ENCODE data around the gene MRGPRE.

The MRGPRE gene

DNA sequence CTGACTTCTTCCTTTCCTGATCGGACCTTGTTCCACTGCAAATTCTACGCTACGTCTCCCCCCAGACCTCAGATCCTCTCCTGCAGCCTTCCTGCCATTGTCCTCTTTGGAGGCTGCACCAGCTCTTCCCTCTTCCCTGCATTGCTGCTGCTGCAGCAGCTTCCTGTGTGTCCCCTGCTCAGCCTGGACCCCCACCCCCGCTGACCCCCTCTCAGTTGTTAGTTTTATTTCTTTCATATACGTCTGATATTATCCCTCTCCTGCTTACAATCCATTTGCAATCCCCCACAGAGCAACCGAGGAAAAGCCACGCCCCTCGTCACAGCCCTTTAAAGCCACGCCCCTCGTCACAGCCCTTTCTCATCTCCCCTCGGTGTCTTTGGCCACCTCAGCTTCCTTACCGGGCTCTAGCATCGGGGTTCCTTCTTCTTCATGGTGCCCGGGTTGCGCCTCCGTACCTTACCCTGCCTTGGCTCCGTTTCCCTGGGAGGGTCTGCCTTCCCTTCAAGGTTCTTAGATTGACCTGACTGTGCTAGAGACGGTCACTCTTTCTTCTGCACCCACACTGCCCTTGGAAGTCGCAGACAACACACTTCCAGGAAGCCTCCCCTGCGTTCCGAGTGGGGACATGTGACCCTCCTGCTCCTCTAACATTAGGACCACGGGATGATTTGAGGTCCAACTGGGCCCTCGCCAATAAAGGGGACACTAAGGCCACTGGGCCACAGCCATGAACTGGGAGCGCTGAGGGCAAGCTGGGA is 18.4 kb downstream of the MRGPRE start:
- DNase-seq, result no peak

GRCh38 chr11:3208272-3208671 is 23.9 kb downstream of the MRGPRE start:
- DNase-seq, result no peak

GRCh38 chr11:3207526-3208189 is 24.6 kb downstream of the MRGPRE start:
- DNase-seq, result no peak

- no peak for DNase-seq
Measured at GRCh38 chr11:3206922-3207204, 25.4 kb downstream of the MRGPRE start.

DNA sequence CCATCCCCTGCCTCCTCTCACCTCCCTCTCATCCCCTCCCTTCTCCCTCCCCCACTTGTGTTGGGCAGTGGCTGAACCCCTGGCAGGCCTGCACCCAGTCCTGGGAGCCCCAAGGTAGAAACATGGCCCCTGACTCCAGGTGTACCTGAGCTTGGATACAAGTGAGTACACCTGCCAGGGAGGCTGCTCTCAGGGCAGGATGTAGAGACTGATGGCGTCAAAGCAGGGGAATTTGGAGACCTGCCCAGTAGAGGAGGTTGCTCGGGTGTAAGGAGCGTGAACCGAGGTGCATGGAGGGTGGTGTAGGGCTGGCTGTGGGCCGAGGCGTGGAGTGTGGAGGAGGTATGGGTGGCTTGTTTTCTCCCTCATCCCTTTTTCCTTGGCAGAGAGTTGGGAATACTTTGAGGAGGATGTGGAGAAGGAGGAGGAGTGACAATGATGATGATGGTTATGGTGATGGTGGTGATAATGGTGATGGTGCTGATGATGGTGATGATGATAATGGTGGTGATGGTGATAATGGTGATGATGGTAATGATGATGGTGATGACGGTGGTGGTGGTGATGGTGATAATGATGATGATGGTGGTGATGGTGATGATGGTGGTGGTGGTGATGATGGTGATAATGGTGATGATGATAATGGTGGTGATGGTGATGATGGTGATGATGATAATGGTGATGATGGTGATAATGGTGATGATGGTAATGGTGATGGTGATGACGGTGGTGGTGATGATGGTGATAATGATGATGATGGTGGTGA is 25.9 kb downstream of the MRGPRE start:
- no peak for DNase-seq

- DNase-seq, result no peak
Measured at GRCh38 chr11:3205261-3206155, 26.7 kb downstream of the MRGPRE start.

GRCh38 chr11:3204141-3205015 is 27.8 kb downstream of the MRGPRE start:
- no peak for DNase-seq

GRCh38 chr11:3203221-3204043 is 28.8 kb downstream of the MRGPRE start:
- no peak for DNase-seq

DNA sequence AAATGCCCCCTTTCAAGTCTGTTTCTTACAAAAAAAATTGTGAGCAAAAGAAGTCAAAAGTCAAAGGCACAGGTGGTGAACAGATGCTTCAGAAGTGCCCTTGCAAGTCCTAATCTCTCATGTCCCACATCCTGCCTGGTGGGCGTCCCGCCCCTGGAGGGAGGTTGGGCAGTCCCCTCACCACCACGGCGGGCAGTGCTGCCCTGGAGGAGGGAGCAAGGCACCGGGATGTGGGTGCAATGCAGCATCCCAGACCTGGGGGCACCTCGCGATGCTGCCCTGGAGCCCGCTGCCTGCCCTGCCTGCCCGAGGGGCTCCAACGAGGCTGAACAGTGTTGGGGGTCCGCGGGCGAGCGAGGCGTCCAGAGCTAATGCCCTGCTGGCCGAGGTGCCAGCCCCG is 29.5 kb downstream of the MRGPRE start:
- DNase-seq, result no peak

DNA sequence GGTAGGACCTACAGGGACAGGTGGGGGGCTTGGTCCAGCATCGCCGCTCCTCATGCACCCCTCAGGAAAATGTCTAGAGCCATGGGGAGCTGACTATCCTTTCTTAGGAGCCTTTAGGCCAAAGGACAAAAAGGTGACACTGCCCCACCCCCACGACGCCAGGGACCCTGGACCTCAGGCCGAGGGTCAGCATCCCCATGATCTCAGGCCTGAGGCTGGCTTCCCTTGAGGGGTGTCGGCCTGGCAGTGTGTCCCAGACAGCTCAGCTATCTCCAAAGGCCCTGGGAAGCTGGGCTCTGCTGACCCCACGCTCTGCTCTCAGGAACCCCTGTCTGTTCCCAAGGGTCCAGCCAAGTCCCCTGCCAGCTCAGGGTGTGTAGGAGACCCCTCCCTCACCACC is 29.9 kb downstream of the MRGPRE start:
- no peak for DNase-seq

GRCh38 chr11:3201677-3202181 is 30.5 kb downstream of the MRGPRE start:
- DNase-seq, result no peak

GRCh38 chr11:3201112-3201581 is 31.1 kb downstream of the MRGPRE start:
- no peak for DNase-seq

DNA sequence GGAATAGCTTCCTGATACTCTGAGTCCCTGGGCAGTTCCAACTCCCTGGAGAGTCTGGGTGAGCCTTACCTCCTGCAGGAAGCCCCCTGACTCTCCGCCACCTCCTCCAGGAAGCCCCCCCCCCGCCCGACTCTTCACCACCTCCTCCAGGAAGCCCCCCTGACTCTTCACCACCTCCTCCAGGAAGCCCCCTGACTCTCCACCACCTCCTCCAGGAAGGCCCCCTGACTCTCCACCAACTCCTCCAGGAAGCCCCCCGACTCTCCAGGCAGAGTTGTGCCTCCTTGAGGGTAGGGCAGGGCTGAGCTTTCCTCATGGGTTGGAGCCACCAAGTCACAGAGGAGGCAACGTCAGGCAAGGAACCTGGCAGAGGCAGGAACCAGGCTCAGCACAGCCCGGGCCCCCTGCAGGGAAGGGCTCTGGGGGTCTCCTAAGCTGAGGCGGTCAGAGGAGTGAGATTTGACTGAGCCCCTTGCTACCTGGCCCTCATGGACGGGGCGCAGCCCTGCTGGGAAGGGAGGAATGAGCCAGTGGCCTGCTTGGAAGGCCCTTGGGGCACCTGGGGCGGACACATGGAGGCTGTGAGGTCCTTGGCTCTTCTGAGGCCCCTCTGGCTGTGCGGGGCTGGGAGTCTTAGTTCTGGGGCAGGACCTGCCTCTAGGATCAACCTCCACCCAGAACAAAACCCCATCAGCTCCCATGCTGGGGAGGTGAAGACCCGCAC is 31.7 kb downstream of the MRGPRE start:
- DNase-seq, result no peak

DNA sequence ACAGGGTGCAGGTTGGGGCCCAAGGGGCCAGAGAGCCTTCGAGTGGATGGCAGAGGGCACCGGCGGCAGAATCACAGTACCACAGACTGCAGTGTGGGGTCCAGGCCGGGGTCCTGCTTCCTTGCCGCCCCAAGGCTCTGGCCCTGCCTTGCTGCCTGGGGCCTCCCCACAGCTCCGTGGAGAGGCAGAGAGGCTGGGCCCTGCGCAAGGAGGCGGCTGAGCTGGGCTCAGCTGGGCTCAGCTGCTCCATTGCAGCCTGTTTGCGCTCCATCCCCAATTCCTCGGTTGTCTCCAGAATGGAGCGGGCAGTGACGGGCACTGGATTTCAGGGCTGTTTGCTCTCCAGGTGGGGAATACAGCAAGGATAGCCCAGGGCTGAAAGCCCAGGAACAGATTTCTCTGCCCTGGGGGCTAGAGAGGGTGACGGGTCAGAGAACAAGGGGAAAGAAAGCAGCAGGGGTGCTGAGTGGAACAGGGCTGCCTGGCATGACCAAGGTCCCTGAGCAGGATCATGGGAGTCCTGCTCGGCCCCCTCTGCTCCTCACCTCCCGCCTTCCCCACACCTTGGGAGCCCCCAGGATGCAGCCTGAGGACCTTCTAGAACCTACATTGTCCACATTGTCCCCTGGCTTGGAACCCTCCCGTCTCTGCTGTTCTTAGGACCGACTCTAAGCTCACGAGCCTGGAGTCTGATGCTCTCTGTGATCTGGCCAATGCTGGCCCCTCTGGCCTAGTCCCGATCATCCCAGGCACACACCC is 32.5 kb downstream of the MRGPRE start:
- no peak for DNase-seq

DNA sequence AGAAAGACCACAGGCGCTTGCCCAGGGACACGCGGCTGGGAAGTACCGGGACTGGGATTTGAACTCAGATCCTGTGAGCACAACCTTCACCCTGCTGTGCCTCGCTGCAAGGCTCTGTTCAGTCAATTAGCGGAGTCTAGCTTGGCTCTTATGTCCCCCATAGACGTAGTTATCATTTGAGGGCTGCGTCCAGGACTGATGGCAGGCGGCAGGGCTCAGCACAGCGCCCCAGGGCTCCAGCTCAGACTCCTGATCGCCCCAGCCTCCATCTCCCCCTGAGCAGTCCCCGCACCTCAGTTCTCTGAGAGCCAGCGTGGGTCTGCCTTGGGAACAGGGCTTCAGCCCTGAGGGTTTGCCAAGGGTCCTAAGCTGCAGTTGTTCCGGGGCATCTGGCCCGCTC is 33.4 kb downstream of the MRGPRE start:
- DNase-seq, result no peak

GRCh38 chr11:3197878-3198528 is 34.2 kb downstream of the MRGPRE start:
- no peak for DNase-seq

DNA sequence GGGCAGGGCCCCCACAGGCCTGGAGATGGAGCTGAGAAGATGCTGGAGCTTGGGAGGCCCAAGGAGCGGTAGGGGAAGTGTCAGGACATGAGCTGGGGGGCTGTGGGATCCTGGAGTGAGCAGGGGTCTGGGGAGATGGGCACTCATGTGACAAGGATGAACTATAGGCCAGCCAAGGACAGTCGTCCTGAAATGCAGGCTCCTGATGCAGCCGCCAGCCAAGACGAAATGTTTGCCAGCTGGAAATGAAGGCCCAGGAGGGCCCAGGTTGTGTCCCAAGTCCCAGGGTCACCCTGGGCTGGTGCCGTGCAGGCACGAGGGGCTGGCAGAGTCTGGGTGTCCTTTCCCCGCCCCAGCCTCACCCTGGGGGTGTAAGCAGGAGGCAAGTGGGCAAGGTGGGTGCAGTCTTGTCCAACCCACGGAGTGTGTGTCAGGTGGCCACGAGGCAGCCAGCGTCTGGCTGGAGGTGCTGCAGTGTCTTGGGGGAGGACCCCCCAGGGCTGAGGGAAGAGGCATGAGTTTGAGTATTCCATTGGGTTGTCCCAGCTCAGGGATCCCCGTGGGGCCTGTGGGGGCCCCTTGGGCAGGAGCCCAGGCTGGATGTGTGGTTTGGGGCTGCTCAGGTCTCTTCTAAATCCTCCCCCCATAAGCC is 35.0 kb downstream of the MRGPRE start:
- no peak for DNase-seq
